Lower leg skin (tissue), 4 donors: ENCODE measurements around the gene JPH2. TPM values are rescaled to one million over a fixed set of nuclear protein-coding genes. Genes with fewer than 3 reads are reported as not detected.
A peak's percentile ranks its signal among the peaks of the same experiment; 100 is the strongest.

Experiments used
- DNase-seq, 2 donors: peaks; one replicate each; pipeline ENCODE4 v3.0.0-alpha.2; 2019; ENCODE audit warnings: low spot score in 2 of 2
- H3K4me3 ChIP-seq: fragments of 200-600 bp; sonication (generic); 2 replicates; pipeline ENCODE4 v1.5.1; 2017; ENCODE audit warnings: mild to moderate bottlenecking, low read depth; ENCODE audit not compliant: poor library complexity, severe bottlenecking
- POLR2A ChIP-seq, 2 donors: fragments of 450-650 bp; IDR thresholded peaks; one replicate each; pipeline ENCODE4 v1.6.1; 2016 to 2017; ENCODE audit warnings: antibody characterized with exemption in 2 of 2, mild to moderate bottlenecking in 1 of 2, moderate library complexity in 1 of 2
- WGBS, 2 donors: methylation state at CpG; one replicate each; pipeline ENCODE4 v1.1.5; 2018; 5-methylcytosine and 5-hydroxymethylcytosine counted together
- intact Hi-C: fragments of 100-400 bp; cut with DNase I; formaldehyde crosslinking; loops from one replicate; pipeline ENCODE4 v1.15.0; 2023; ENCODE audit warnings: low total_unique reads
- total RNA-seq, 4 donors: library from RNA; depleted of rRNA; stranded (reverse); fragments of >200 nt; gene quantifications; one replicate each; pipeline ENCODE4 v1.1.0, GENCODE V29; 2016
- TF ChIP-seq, protein P1 (sequence below), 3 donors: fragments of 450-650 bp; IDR thresholded peaks; one replicate each; pipeline ENCODE4 v1.5.1; 2016; ENCODE audit warnings: antibody characterized with exemption in 3 of 3, mild to moderate bottlenecking in 3 of 3, moderate library complexity in 2 of 3

Gene JPH2
- total RNA-seq, 4 donors from 2014 or later = 1.5 to 10.9 (median 5.6) TPM

DNA sequence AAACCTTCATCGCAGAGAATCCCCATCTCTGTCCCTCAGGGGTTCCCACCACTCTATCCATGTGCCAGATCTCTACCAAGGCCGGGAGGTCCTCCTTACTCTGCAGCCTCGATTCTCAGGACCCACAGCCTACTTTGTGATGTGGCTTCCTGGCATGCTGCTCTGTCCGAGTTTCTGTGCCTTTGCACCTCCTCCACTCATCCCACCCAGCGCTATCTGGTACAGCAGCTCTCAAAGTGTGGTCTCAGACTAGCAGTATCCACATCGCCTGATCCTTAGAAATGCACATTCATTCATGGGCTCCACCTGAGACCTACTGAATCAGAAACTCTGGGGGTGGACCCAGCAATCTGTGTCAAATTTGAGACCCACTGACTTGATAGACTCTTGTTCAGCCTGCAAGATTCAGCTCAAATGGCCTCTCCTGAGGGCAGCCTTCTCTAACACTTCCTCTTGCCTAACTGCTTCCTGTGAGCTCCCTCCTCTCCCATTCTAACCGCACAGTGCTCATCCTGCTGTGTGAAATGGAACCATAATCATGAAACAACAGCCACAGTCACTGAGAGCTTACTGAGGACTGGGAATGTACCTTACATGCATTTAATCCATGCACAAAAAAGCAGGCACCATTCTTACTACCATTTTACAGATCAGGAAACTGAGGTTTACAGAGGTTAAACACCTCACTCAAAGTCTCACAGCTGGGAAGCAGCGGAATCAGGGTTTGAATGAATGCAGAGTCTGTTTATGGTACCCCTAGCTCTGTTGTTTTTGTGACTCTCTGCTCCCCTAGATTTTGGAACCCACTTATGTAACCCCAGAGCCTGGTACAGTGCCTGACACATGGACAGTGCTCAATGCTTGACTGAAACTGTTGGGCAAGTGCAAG lies 69.4 kb downstream of the JPH2 start:
- peak in 1 of 2 donors; percentile 17 for DNase-seq
- 75 to 86% methylated on average over 8 of the region's 8 CpGs for WGBS, 2 donors
- TF ChIP-seq POLR2A (IDR thresholded peaks at IDR 0.05) = no peak
- TF ChIP-seq, protein P1, sequence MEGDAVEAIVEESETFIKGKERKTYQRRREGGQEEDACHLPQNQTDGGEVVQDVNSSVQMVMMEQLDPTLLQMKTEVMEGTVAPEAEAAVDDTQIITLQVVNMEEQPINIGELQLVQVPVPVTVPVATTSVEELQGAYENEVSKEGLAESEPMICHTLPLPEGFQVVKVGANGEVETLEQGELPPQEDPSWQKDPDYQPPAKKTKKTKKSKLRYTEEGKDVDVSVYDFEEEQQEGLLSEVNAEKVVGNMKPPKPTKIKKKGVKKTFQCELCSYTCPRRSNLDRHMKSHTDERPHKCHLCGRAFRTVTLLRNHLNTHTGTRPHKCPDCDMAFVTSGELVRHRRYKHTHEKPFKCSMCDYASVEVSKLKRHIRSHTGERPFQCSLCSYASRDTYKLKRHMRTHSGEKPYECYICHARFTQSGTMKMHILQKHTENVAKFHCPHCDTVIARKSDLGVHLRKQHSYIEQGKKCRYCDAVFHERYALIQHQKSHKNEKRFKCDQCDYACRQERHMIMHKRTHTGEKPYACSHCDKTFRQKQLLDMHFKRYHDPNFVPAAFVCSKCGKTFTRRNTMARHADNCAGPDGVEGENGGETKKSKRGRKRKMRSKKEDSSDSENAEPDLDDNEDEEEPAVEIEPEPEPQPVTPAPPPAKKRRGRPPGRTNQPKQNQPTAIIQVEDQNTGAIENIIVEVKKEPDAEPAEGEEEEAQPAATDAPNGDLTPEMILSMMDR (IDR thresholded peaks at IDR 0.05) = no peak
- no peak overlapping the region for H3K4me3 ChIP-seq
- intact Hi-C loops = no loop called here

DNA sequence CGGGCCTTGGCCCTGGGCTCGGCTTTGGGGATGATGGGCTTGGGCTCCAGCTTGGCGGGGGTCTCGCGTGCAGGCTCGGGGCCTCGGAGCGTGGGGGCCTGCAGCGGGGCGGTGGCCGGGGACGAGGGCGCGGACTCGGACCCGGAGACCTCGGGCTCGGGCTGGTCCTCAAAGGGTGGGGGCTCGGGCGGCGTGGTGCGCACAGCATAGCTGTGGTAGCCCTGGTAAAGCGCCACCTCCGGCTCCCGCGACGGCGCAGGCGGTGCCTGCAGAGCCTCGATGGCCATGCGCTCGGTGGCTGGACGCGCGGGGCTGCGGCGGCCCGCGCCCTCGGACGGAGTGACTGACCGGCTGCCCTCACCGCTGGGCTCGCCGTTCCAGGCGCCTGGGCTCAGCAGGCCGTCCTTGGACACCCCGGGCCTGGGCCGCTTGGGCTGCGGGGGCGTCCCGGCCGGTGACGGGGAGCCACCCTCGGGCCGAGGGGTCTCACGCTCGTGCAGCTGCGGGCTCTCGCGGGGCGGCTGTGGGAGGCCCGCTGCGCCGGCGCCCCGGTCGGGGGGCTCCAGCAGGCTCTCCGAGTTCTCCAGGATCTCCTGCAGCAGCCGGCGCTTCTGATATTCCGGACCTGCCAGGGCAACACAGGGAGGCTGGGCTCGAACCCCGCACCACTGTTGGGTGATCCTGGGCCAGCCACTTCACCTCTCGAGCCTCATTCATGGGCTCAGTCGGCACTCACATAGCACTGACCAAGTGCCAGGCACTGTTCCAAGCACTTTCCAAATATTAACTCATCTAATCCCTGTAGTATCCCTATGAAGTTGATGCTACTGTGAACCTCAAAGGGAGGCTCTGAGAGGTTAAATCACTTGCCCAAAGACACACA lies 71.0 kb downstream of the JPH2 start:
- intact Hi-C loops = loop anchor here (1.0 kb wide), 1 partner anchor 73 kb away; no protein-coding TSS in a partner anchor
- peak in 1 of 2 donors; percentile 81 for DNase-seq
- no peak overlapping the region for H3K4me3 ChIP-seq
- no peak for TF ChIP-seq POLR2A (IDR thresholded peaks at IDR 0.05)
- TF ChIP-seq, protein P1 (IDR thresholded peaks at IDR 0.05) = no peak
- WGBS, 2 donors = 45 to 71% methylated on average over 20 to 50 of the region's 76 CpGs

DNA sequence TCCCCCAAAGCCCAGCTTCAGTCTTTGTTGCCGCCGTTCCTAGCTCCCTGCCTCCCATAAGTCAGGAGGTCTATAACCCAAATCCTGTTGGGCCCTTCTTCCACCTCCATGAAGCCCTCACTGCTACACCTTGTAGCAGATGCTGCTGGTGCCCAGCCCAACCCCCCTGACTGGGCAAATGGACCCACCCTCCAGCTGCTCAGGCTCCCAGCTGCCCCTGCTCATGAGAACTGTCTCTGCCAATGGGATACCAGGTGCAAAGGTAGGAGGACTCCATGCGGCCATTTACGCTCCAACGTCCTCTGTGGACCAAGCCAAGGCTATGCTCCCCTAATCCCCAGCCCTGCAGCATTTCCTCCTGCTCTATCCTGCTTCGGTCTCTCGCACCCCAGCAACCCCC lies 71.8 kb downstream of the JPH2 start:
- intact Hi-C loops = no loop called here
- TF ChIP-seq POLR2A (IDR thresholded peaks at IDR 0.05) = no peak
- TF ChIP-seq, protein P1 (IDR thresholded peaks at IDR 0.05) = no peak
- 90% methylated on average over 7 of the region's 7 CpGs for WGBS, 2 donors
- DNase-seq = peak in 1 of 2 donors; percentile 81
- H3K4me3 ChIP-seq = no peak overlapping the region

DNA sequence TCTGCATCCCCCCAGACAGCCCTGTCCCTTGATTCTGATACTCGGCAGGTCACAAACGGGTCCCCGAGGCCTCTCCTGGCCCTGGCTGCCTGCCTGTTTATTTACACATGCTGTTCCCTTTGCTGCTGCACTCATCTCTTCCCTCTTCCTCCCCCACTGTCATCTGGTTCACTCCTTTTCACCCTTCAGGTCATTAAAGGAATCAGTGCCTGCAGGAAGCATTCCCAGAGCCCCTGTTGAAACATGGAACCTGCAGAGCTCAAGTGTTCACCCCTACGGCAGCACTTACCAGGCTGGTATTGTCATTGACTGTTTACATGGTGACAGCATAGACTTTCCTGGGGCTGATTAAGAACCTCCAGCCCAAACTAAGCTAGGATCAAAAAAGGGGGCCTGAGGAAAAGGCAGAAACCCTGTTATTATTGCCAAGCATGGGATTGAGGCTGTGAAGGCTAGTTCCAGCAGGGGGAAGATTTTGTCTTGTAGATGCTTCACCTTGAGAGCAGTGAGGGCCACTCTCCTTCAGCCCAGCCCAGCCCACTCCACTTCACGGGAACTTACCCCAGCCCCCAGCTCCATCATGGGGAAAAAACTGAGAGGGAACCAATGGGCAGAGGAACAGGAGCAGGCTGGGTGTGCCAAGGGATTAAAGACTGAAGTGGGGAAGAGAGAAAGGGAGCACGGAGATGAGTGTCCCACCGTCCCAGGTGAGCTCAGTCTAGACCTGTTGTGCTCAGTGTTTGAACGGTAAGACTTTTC lies 73.2 kb downstream of the JPH2 start:
- peak in 1 of 2 donors; percentile 72 for DNase-seq
- intact Hi-C loops = no loop called here
- WGBS, 2 donors = 75 to 76% methylated on average over 8 of the region's 8 CpGs
- TF ChIP-seq, protein P1 (IDR thresholded peaks at IDR 0.05) = no peak
- no peak for TF ChIP-seq POLR2A (IDR thresholded peaks at IDR 0.05)
- H3K4me3 ChIP-seq = no peak overlapping the region

DNA sequence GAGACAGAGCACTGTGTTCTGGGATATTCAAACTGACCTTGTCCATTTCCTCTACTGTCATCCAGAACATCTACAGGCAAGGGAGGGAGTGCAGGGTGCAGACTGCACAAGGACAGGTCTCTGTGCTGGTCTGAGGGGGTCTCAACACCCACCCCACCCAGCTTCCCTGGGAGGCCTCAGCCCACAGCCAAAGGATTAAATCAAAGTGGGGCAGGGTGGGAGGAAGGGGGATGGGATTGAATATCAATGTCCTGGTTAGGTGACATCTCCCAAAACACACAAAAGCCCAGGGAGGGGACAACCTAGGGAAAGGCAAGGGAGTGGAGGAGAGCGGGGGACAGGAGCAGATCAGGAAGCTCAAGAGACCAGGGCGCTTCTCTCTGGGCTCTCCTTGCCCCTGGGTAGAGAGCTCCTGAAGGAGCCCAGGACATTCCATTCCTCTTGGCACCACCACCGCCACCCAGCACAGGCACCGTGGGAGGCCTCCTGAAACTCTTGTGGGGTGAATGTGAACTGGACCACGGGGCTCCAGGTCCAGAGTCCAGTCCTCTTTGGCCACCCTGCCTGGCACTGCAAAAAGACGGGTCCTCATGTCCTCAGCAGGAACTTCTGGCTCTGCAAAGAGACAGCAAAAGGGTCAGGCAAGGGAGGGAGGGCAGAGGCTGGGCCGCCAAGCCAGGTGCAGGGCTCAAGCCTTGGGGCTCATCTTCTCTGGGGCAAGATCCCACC lies 73.9 kb downstream of the JPH2 start:
- DNase-seq = peak in 1 of 2 donors; percentile 64
- 75 to 76% methylated on average over 7 of the region's 7 CpGs for WGBS, 2 donors
- intact Hi-C loops = no loop called here
- H3K4me3 ChIP-seq = no peak overlapping the region
- TF ChIP-seq POLR2A (IDR thresholded peaks at IDR 0.05) = no peak
- TF ChIP-seq, protein P1 (IDR thresholded peaks at IDR 0.05) = no peak
